Renal cortical epithelial cell (primary cell): ENCODE measurements around the gene BID. TPM values are rescaled to one million over a fixed set of nuclear protein-coding genes. Genes with fewer than 3 reads are reported as not detected.

ENCODE experiments used
- DNase-seq: peaks from one replicate; pipeline ENCODE4 v3.0.0-alpha.2; 2011; ENCODE audit warnings: low read depth
- total RNA-seq: library from RNA; depleted of rRNA; stranded (reverse); fragments of >200 nt; gene quantifications from 2 replicates; pipeline ENCODE4 v1.2.3, GENCODE V29; 2014

The BID gene
- total RNA-seq, 1 donor from 2014 or later = 34.8 TPM

DNA sequence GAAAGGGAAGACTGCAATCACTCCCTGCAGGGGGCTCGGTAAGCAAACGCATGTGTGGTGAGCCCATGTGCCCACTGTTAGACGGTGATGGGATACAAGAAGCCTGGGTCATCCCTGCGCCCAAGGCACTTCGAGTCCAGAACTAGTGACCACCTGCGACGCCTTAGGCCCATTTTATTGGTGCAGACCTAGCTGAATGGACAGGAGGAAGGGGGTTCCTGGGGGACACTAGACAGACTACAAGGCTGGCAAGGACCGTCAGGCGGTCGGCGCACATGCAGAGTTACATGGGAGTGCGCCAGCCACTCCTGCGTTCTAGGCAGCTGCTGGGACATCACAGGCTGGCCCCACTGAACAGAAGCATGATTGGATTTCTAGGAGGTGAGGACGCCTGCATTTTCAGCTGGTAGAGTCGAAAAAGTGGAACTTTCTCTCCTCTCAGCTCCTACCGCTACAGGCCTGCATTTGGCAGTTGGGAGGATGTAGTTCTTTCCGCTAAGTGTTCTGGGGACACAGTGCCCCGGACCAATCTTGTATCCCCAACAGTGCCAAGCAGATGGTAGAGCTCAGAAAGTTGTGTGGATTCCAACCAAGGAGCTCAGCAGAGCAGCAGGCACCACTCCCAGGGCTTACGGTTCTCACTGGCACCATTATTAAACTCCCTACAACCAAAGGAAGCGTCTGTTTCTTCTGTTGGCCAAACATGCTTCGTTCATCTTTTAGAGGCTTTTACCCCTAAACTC is 35.7 kb downstream of the BID start:
- DNase-seq = no peak

DNA sequence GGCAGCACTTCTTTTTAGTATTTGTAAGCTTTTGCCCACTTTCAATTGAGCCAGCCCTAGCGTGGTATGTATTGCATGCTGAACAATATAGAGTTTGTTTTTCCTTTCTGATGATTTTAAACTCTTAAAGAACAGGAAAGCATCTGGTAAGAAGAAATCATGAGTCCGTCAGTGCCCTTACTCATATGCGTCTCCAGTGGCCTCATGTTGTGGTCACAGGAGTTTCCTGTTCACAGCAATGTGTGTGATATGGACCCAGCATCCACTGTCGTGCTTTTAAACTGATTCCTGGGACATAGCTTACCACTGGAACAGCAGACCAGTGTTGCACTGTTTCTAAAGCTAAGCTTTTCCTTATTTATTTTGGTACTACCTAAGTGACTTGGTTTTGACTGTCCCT is 40.1 kb downstream of the BID start:
- DNase-seq = no peak

DNA sequence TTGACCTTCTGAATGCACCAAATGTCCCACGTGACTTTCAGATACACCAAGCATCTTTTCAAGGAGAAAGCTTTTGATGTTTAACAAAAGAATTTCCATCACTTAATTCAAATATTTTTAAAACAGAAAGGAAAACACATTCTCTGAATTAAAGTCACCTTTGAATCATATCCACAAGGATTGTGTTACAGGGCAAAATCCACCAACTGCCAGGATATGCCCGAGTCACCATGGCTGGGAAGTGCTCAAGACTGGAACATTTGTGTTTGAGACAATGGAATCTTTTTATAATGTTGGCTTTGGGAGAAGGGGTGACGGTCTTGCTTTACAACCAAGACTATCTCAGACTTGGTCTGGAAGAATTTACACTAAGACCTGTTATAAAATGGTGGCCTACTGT is 40.8 kb downstream of the BID start:
- peak; percentile 37 for DNase-seq

DNA sequence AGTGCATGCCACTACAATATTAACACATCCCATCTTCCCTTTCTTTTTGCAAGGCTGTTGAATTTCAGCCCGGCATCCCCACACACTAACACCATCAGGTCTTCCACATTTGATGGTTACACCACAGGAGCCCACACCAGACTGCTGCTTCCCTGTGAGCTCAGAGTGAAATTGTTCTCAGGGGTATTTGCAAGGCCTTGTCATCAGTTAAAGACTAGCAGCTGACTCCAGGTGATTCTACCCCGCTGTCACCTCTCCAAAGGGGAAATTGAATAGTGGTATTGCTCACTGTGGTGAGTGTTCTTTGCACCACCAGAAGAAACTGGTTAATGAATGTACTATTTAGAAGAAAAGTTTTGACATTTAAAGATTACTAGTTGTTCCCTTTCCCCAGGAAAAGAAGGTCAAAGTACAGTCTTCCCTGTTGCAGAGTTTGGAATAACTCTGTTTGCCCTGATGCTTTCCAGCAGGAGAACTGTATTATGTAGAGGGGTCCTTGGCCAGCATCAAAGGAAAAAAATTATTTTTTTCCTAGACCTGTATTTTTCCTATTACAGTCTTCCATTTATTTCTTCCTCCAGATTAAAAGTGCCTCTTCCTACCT is 41.9 kb downstream of the BID start:
- peak; percentile 47 for DNase-seq

DNA sequence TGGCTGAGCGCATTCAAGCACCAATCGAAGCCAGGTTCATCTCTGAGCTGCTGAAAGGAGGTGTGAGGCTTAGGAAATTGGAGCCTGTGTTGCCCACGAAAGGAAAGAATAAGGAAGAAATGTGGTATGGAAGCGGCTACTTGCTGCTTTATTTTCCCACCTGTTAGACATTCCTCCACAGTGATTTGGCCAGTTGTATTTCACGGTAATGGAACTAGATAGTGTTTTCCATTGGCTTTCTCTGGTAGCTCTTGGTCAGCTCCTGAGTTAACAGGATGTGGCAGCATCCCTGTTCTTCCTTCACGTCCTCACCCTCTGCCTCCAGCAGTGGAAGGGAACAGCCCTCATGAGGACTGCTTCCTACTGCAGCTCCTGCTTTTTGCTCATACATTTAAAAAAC is 44.7 kb downstream of the BID start:
- no peak for DNase-seq

DNA sequence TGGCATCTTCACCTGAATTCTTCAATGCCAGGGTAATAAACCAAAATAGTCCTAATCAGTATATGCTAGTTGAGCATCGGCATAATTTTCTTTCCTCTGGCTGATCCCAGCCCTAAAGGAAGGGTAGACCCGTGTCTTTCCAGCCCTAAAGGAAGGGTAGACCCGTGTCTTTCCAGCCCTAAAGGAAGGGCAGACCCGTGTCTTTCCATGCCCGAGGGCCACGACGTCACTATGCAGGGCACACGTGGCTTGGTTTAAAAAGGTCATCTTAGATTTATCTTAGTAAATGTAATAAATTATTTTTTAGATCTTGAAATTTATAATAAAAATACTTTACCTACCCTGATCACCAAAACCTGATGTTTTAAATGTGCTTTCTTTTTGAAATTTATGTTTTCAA is 45.5 kb downstream of the BID start:
- no peak for DNase-seq

DNA sequence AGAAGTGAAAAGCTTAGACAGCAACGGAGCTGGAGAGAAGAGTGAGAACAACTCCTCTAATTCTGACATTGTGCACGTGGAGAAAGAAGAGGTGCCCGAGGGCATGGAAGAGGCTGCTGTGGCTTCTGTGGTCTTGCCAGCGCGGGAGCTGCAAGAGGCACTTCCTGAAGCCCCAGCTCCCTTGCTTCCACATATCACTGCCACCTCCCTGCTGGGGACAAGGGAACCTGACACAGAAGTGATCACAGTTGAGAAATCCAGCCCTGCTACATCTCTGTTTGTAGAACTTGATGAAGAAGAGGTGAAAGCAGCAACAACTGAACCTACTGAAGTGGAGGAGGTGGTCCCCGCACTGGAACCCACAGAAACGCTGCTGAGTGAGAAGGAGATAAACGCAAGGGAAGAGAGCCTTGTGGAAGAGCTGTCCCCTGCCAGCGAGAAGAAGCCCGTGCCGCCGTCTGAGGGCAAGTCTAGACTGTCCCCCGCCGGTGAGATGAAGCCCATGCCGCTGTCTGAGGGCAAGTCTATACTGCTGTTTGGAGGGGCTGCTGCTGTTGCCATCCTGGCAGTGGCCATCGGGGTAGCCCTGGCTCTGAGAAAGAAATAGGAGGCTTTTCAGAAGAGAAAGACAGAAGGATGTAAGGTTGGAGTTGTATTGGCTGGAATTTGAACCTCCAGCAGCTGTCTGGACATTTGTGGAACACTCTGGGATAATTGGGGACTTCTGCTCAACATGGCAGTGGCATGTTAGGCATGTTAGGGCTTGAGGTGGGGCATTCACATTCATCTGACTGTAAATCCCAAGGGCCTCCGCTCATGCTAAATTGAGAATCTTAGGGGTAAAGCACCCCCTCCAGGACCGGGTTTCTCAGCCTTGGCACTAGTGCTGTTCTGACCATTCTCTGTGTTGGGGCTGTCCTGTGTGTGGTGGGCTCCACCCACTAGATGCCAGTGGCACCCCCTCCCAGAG is 47.1 kb downstream of the BID start:
- no peak for DNase-seq

DNA sequence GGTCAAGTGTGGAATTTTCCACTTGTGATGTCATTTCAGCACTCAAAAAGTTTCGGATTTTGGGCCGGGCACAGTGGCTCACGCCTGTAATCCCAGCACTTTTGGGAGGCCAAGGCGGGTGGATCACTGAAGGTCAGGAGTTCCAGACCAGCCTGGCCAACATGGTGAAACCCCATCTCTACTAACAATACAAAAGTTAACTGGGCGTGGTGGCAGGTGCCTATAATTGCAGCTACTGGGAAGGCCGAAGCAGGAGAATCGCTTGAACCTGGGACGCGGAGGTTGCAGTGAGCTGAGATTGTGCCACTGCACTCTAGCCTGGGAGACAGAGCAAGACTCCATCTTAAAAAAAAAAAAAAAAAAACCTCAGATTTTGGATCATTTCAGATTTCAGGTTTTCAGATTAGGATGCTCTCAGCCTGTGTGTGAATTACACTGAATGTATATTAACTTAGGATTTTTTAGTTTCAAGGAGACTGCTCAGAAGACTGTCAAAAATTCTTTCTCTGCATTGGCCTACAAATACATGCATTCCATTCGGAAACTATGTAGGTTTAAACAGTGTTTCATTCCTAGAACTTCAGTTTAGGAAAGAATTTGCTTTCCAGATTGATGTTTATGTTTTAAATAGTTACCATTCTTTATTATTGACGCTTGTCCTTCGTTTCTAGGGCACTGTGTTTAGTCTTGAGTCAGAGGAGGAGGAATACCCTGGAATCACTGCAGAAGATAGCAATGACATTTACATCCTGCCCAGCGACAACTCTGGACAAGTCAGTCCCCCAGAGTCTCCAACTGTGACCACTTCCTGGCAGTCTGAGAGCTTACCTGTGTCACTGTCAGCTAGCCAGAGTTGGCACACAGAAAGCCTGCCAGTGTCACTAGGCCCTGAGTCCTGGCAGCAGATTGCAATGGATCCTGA is 48.0 kb downstream of the BID start:
- no peak for DNase-seq

DNA sequence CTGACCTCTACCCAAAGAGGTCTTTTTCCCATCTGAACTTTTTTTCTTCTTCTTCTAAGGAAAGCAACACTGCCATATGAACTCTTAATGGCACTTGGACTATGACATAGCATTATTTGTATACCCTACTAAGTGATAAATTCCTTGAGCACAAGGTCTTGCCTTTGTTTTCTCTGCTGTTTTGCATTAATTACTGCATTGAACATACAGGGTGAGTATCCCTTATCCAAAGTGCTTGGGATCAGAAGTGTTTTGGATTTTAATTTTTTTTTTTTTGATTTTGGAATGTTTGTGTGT is 48.8 kb downstream of the BID start:
- no peak for DNase-seq

DNA sequence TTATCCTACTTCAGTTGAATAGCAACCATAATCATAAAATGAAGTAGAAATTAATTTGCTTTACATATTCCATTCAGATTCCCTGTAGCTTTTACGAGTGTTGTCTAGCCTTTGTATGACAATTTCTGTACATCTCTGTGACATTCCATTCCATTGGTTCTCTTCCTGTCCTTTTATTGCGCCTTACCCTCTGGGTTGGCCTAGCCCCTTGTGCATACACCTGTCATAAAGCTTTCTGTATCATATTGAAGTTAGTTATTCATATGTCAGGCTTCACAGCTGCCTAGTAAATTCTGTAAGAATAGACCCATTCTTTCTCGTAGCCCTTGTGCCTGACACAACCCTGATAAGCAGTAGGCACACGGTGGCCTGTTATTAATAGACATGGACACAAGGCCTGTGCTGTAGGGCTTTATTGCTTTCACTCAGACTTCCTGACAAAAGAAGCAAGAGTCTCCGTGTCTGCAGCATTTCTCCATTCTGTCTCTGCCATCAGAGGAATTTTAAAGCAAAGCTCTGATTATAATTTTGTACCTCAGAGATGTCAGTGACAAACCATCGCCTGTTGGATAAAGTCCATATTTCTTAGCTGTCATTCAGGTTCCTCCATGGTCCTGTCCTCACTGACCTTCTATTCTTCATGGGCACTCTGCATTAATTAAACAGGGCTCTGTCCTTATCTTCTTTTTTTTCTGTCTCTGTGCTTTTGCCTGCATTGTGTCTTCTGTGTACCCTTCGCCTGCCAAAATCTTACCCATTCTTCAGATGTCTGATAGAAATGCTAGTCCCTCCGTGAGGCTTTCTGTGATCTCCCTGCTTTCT is 49.4 kb downstream of the BID start:
- no peak for DNase-seq

DNA sequence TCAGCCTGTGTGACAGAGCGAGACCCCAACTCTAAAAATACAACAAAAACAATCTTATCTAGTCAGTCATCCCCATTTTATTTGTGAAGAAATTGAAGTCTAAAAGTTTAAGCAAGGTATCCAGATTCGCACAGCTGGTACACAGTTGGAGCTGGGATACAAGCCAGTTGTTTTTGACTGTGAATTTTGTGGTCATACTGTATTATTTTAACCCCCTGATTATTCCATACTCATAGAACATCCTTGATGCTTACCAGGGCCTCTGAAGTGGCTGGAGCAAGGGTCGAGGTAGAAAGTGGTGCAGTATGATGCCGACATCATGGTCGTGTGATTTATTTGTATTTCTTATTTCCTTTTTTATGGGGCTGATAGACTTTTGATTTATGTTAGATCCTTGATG is 50.0 kb downstream of the BID start:
- DNase-seq = no peak

DNA sequence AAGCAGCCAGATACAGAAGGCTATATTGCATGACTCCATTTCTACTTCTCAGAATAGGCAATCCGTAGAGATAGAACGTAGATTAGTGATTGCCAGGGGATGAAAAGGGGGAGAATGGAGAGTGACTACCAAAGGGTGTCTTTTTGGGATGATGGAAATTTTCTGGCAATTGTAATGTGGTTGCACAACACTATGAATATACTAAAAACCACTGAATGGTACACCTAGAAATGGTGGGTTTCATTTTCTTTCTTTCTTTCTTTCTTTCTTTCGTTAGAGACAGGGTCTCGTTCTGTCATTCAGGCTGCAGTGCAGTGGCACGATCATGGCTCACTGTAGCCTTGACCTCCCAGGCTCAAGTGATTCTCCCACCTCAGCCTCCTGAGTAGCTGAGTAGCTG is 54.4 kb downstream of the BID start:
- DNase-seq = no peak

DNA sequence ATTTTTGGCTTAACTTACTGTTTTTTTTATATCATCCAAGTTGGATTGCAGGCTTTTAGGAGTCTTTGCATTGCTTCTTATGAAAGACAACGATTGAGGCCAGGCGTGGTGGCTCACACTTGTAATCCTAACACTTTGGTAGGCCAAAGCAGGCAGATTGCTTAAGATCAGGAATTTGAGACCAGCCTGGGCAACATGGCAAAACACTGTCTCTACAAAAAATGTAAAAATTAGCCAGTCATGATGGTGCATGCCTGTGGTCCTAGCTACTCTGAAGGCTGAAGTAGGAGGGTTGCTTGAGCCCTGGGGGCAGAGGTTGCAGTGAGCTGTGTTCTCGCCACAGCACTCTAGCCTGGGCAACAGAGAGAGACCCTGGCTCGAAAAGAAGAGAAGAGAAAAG is 56.6 kb downstream of the BID start:
- no peak for DNase-seq

DNA sequence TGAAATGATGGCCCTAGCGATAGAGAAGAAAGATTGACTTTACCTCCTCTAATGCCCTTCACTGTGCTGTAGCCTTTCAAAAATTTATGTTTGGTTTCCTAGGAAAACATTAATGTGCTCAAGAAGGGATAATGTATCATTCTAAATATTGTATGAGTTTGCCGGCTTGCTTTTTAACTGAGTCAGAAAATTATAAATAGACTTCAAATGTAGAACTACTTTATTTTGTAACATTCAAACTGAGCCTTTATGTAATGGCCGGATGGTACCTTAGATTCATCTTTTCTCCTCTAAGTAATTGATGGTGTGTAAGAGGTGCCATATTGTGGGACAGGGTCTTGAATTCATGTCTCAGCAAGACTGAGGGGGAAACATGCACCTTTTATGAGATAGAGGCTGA is 57.7 kb downstream of the BID start:
- DNase-seq = no peak

DNA sequence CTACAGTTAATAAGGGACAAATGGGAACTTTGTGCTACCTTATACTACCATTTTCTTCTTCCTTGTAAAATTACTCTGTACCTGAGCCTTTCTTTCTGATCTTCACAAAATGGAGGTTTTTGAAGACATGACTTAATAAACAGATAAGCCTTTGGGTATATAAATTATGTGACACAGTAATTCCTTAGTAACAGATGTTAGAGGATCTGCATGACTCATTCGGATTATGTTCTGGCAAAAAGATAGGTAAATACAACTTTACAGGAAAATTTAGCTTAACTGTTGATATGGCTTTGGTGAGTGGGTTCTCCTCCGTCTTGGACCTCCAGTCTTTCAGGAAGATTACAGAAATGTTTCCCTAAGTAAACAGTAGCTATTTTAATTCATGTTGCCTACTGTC is 61.8 kb downstream of the BID start:
- DNase-seq = no peak

DNA sequence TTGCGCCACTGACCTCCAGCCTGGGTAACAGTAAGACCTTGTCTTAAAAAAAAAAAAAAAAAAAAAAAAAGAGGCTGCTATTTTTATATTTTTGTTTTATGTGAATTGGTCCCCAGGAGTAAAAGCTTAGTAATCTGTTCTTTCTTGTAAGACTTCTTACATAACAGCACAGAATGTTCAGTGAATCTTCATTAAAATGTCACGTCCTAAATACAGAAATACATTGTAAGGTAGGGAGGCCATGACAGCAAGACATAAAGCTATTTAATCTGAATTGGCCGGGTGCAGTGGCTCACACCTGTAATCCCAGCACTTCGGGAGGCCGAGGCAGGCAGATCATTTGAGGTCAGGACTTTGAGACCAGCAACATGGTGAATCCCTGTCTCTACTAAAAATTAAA is 64.2 kb downstream of the BID start:
- no peak for DNase-seq

DNA sequence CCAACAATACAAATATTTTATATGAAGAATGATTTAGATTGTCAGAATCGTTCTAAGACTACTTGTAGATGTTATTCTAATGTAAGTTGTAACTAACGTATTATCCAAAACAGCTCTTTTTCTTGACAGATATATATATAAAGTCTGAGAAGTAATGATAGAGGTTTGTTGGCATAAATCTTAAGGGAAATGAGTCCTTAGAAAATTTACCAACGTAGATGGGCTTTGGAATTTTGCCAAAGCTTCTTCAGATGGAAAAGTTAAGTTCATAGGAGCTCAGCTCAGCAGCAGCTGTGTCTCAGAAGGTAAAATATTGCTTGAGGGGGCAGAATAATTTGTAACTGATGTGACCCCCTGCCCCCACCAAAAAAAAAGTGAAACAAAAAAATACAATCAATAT is 66.7 kb downstream of the BID start:
- peak; percentile 28 for DNase-seq

DNA sequence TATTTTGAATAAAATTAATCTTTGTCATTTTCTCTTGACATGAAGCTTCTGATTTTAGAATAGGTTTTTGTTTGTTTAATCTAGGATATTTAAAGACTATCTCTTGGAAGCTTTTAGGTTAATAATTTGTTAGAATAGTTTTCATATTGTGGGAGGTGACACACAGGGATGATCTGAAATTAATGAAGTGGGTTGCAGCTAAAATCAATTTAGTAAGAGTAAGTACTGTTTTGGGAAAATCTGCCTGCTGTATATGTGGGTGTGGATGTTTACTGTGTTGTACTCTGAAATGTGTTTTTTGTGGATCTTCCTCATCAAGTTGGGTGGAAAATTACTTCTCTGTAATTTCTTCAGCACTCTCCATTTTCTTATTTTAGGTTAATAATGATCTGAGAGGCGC is 67.3 kb downstream of the BID start:
- no peak for DNase-seq

DNA sequence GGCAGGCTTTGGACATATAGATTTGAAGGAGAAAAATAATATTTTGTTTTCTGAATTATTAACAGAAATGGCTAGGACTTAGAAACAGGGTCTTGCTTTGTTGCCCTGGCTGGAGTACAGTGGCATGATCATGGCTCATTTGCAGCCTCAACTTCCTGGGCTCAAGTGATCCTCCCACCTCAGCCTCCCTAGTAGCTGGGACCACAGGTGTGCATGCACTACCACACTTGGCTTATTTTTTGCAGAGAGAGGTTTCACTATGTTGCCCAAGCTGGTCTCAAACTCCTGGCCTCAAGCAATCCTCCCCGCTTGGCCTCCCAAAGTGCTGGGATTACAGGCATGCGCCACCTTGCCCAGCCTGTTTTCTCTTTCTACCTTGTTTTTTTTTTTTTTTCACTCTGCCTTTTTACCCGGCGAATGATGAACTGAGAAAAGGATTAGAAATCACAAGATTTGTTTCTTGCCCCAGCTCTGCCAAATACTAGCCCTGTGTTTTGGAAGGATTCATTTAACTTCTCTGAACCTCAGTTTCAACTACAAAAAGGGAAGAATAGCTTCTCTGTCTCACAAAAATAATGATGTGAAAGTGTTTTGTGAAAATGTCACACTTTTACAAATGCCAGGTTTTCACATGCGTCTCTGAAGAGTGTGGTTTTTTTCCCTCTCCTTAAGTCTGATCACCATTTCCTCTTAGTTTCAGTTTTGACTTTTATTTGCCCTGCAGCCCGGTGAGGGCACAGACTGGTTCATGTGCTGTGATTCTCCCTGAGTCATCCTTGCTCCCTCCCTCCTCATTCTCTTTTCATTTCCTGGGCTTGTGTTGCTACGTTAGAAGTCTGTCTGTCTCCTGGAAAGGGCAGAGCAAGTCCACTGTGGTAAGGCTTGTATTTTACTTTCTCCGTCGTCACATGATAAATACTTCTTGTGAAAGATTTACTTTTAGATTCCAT is 68.0 kb downstream of the BID start:
- peak; percentile 96 for DNase-seq

DNA sequence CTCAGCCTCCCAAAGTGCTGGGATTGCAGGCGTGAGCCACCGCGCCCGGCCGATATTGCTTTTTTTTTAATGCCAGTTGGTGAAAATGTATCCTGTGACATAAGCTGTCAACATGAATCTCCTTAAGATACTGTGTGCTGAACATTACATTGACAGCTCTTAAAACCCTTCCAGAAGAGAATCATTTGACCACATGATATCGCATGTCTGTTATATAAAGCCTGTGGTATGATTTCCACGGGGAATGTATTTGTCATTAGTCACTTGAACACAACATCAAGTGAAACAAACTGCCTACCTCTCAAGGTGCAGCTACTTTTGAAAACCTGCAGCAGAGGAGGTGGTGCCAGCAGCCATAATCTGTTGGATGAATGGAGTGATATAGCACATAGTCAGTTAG is 68.7 kb downstream of the BID start:
- DNase-seq = no peak
